Transverse colon (tissue), 4 donors: ENCODE data around the gene PACRG. TPM values are rescaled to one million over a fixed set of nuclear protein-coding genes. Genes with fewer than 3 reads are reported as not detected.

Experiments
- DNase-seq: peaks from one replicate; pipeline ENCODE4 v3.0.0-alpha.2; 2019
- H3K27ac ChIP-seq, 4 donors: fragments of 200-600 bp; sonication (generic); 2 replicates each; pipeline ENCODE4 v1.5.1; 2016 to 2018; ENCODE audit warnings: inconsistent platforms in 4 of 4
- H3K27me3 ChIP-seq: fragments of 200-600 bp; sonication (generic); 2 replicates; pipeline ENCODE4 v1.5.1; 2017; ENCODE audit warnings: inconsistent platforms
- H3K36me3 ChIP-seq, 4 donors: fragments of 200-600 bp; sonication (generic); 2 replicates each; pipeline ENCODE4 v1.5.1; 2017 to 2019; ENCODE audit warnings: inconsistent platforms in 4 of 4
- H3K4me1 ChIP-seq, 4 donors: fragments of 200-600 bp; sonication (generic); 2 replicates each; pipeline ENCODE4 v1.5.1; 2017 to 2020; ENCODE audit warnings: inconsistent platforms in 4 of 4
- H3K4me3 ChIP-seq, 4 donors: fragments of 200-600 bp; sonication (generic); 1 replicate in 1 of 4; 2 replicates in 3 of 4; pipeline versions ENCODE4 v1.5.1 to v1.6.1; 2017 to 2019; ENCODE audit warnings: inconsistent platforms in 4 of 4
- H3K9me3 ChIP-seq, 2 donors: fragments of 200-600 bp; sonication (generic); 2 replicates each; pipeline ENCODE4 v1.5.1; 2017 to 2019; ENCODE audit warnings: inconsistent platforms in 2 of 2
- EP300 ChIP-seq: sonication (generic); formaldehyde crosslinking; IDR thresholded peaks from one replicate; pipeline ENCODE4 v1.6.1; 2017; ENCODE audit warnings: antibody characterized with exemption, low read depth
- POLR2A ChIP-seq: fragments of 450-650 bp; IDR thresholded peaks from one replicate; pipeline ENCODE4 v1.6.1; 2016; ENCODE audit warnings: antibody characterized with exemption, mild to moderate bottlenecking, moderate library complexity
- POLR2AphosphoS5 ChIP-seq, 3 donors: sonication (generic); formaldehyde crosslinking; IDR thresholded peaks; one replicate each; pipeline ENCODE4 v1.6.1; 2016; ENCODE audit warnings: antibody characterized with exemption in 3 of 3
- WGBS, 2 donors: methylation state at CpG; one replicate each; pipeline ENCODE4 v1.1.5; 2018; ENCODE audit warnings: low coverage in 1 of 2; 5-methylcytosine and 5-hydroxymethylcytosine counted together
- in situ Hi-C, 4 donors: fragments of 200-750 bp; cut with MboI; loops; one replicate each; pipeline versions ENCODE4 v1.15.0 to v1.15.1; 2017; ENCODE audit warnings: low sequenced_read_pairs in 3 of 4, low pct_ligation_motif_present in 1 of 4, low pct_unique_long_range_greater_than_20kb in 1 of 4
- intact Hi-C: fragments of 100-400 bp; cut with DNase I; formaldehyde crosslinking; loops from one replicate; pipeline ENCODE4 v1.15.1; 2023; ENCODE audit warnings: low total_unique reads
- total RNA-seq, 4 donors: library from RNA; depleted of rRNA; stranded (reverse); fragments of >200 nt; gene quantifications; one replicate each; pipeline ENCODE4 v1.1.0, GENCODE V29; 2016
- TF ChIP-seq, protein P1 (sequence below), 5 experiments: fragments of 200-600 bp in 3 of 5; fragments of 450-650 bp in 2 of 5; sonication (generic) in 3 of 5; IDR thresholded peaks; 1 replicate in 2 of 5; 2 replicates in 3 of 5; pipeline ENCODE4 v1.5.1; 2016 to 2017; ENCODE audit warnings: antibody characterized with exemption in 5 of 5, inconsistent platforms in 3 of 5, mild to moderate bottlenecking in 2 of 5, moderate library complexity in 1 of 5

Gene PACRG
- total RNA-seq, 4 donors from 2014 or later: 1.2 to 13.8 (median 1.4) TPM; not detected in 1

DNA sequence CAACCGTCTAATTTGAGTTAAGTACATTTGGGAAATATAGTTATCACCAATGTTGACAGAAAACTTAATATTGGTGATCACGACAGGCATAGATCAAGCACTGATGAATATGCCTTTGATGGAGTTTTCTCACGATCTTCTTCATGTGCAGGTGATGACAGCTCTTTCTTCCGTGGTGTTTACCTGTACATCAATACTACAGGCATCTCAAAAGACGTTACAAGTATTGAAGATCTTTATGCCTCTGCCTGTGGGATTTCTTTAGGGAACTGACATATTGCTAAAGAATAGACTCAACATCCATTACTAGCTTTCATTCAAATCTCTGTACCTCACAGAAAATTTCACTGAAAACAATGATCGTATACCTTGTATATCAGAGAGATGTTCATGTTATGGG, 178.7 kb downstream of the PACRG start:
- H3K36me3 ChIP-seq: no peaks in the 10 kb centered on the region
- no peaks in the 10 kb centered on the region for H3K4me1 ChIP-seq
- intact Hi-C loops: no loop called here
- H3K27me3 ChIP-seq: no peaks in the 10 kb centered on the region
- 68 to 93% methylated on average over 6 of the region's 6 CpGs for WGBS, 2 donors
- TF ChIP-seq POLR2A (no peak), POLR2AphosphoS5 (IDR thresholded peaks at IDR 0.05) (no peak), EP300 (no peak)
- TF ChIP-seq, protein P1, sequence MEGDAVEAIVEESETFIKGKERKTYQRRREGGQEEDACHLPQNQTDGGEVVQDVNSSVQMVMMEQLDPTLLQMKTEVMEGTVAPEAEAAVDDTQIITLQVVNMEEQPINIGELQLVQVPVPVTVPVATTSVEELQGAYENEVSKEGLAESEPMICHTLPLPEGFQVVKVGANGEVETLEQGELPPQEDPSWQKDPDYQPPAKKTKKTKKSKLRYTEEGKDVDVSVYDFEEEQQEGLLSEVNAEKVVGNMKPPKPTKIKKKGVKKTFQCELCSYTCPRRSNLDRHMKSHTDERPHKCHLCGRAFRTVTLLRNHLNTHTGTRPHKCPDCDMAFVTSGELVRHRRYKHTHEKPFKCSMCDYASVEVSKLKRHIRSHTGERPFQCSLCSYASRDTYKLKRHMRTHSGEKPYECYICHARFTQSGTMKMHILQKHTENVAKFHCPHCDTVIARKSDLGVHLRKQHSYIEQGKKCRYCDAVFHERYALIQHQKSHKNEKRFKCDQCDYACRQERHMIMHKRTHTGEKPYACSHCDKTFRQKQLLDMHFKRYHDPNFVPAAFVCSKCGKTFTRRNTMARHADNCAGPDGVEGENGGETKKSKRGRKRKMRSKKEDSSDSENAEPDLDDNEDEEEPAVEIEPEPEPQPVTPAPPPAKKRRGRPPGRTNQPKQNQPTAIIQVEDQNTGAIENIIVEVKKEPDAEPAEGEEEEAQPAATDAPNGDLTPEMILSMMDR (IDR thresholded peaks at IDR 0.05): no peak
- no peaks in the 10 kb centered on the region for H3K9me3 ChIP-seq
- no peak overlapping the region for H3K4me3 ChIP-seq
- no peak overlapping the region for H3K27ac ChIP-seq
- in situ Hi-C loops: no loop called here
- DNase-seq: no peak

DNA sequence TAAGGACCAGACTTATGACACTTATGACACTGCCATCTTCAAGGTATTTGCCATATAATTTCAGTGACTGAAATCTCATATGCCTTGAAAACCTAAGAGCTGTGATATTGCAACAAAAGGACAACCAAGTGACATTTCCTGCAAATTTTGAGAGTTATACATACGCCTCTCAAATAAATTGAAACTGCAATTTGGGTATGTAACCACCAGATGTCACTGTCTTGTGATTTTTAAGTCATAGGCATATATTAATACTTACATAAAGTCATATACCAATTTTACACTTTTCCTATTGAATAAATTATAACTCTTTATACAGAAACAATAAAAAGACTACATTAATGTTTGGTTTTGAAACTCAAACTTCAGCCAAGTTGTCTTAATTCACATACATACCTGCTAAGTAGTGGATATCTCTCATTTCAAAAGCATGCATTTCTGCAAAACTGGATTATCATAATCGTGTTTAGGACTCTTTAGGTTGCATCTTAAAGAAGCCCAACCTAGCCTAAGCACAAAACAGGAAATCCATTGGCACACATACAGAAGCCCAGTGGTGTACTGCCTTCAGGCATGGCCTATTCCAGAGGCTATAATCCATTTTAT, 180.2 kb downstream of the PACRG start:
- TF ChIP-seq POLR2A: no peak
- TF ChIP-seq EP300: no peak
- TF ChIP-seq, protein P1 (IDR thresholded peaks at IDR 0.05): peak; percentile 17 to 44 (median 36)
- Histone ChIP-seq H3K9me3 (no peaks in the 10 kb centered on the region), H3K27me3 (no peaks in the 10 kb centered on the region), H3K27ac (no peak overlapping the region), H3K4me1 (no peaks in the 10 kb centered on the region), H3K36me3 (no peaks in the 10 kb centered on the region), H3K4me3 (no peak overlapping the region)
- WGBS, 2 donors: 63 to 81% methylated on average over 2 of the region's 2 CpGs
- intact Hi-C loops (no loop called here), in situ Hi-C loops (no loop called here)
- DNase-seq: no peak

DNA sequence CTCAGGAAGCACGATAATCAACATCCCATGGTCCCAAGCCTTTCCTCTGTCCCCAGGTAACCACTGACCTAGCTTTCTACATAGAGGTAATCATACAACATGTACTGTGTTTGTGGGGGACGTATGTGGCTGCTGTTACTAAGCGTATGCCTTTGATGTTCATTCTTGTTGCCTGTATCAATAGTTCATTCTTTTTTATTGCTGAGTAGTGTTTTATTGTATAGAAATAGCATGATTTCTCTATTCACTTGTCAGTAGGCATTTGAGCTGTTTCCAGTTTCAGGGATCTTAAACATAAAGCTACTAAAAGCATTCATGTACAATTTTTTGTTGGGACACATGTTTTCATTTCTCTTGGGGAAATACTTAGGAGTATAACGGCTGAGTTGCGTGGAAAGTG, 185.4 kb downstream of the PACRG start:
- DNase-seq: no peak
- Histone ChIP-seq H3K27me3 (no peaks in the 10 kb centered on the region), H3K4me3 (no peak overlapping the region), H3K4me1 (no peaks in the 10 kb centered on the region), H3K36me3 (no peaks in the 10 kb centered on the region), H3K27ac (no peak overlapping the region), H3K9me3 (no peaks in the 10 kb centered on the region)
- in situ Hi-C loops (no loop called here), intact Hi-C loops (no loop called here)
- WGBS, 2 donors: 87 to 88% methylated on average over 3 to 5 of the region's 5 CpGs
- TF ChIP-seq, protein P1 (IDR thresholded peaks at IDR 0.05): no peak
- TF ChIP-seq POLR2A: no peak
- no peak for TF ChIP-seq EP300
- TF ChIP-seq POLR2AphosphoS5 (IDR thresholded peaks at IDR 0.05): no peak

DNA sequence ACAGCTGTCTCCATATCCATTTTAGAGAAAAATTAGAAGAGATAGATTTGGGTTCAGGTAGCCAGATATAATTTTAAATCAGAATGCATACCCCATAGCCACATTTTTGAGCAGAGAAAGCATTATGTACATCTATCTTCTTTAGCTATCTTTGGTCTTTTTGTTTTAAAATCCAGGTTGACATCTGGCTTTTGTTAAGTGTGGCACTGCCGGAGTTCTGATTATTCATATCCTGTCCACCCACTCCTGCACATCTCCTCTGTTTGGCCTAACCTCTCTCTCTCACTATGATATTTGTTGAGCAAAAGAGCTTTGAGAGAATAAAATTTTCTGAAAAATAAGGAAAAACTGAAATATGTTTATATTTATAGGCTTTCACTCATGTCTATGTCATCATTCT, 189.7 kb downstream of the PACRG start:
- Histone ChIP-seq H3K9me3 (no peaks in the 10 kb centered on the region), H3K4me1 (no peaks in the 10 kb centered on the region), H3K36me3 (no peaks in the 10 kb centered on the region), H3K4me3 (no peak overlapping the region), H3K27me3 (no peaks in the 10 kb centered on the region), H3K27ac (no peak overlapping the region)
- intact Hi-C loops (no loop called here), in situ Hi-C loops (no loop called here)
- DNase-seq: no peak
- WGBS, 2 donors: 75 to 77% methylated on average over 1 of the region's 1 CpG
- TF ChIP-seq POLR2AphosphoS5 (IDR thresholded peaks at IDR 0.05) (no peak), EP300 (no peak), POLR2A (no peak)
- TF ChIP-seq, protein P1 (IDR thresholded peaks at IDR 0.05): no peak
